GM18870 (cell line): ENCODE measurements around the gene IGSF9B.
A peak's percentile ranks its signal among the peaks of the same experiment; 100 is the strongest.

Source experiments
- ATAC-seq: cut with Tn5 transposase; IDR thresholded peaks from one replicate; pipeline ENCODE4 v1.9.1; 2021; ENCODE audit warnings: moderate library complexity; ENCODE audit not compliant: unreplicated experiment

Gene IGSF9B

GRCh38 chr11:133940034-133940433 lies 16.7 kb downstream of the IGSF9B start:
- ATAC-seq: no peak

GRCh38 chr11:133939558-133939957 lies 17.2 kb downstream of the IGSF9B start:
- ATAC-seq: no peak

GRCh38 chr11:133938166-133938565 lies 18.6 kb downstream of the IGSF9B start:
- ATAC-seq: no peak

- no peak for ATAC-seq
Measured at GRCh38 chr11:133937468-133937867, 19.3 kb downstream of the IGSF9B start.

- no peak for ATAC-seq
Measured at GRCh38 chr11:133937015-133937414, 19.8 kb downstream of the IGSF9B start.

GRCh38 chr11:133936592-133936991 lies 20.2 kb downstream of the IGSF9B start:
- no peak for ATAC-seq

- no peak for ATAC-seq
Measured at GRCh38 chr11:133936136-133936535, 20.6 kb downstream of the IGSF9B start.

- ATAC-seq: no peak
Measured at GRCh38 chr11:133935551-133935910, 21.2 kb downstream of the IGSF9B start.

- ATAC-seq: no peak
Measured at GRCh38 chr11:133934599-133935550, 21.9 kb downstream of the IGSF9B start.

- ATAC-seq: no peak
Measured at GRCh38 chr11:133934096-133934495, 22.7 kb downstream of the IGSF9B start.

GRCh38 chr11:133931449-133932060 lies 25.2 kb downstream of the IGSF9B start:
- ATAC-seq: no peak

GRCh38 chr11:133930767-133931448 lies 25.9 kb downstream of the IGSF9B start:
- no peak for ATAC-seq

- no peak for ATAC-seq
Measured at GRCh38 chr11:133930053-133930766, 26.6 kb downstream of the IGSF9B start.

- ATAC-seq: no peak
Measured at GRCh38 chr11:133929401-133930052, 27.2 kb downstream of the IGSF9B start.

GRCh38 chr11:133928628-133929059 lies 28.1 kb downstream of the IGSF9B start:
- ATAC-seq: no peak

GRCh38 chr11:133927690-133928627 lies 28.8 kb downstream of the IGSF9B start:
- ATAC-seq: peak; percentile 72

- ATAC-seq: no peak
Measured at GRCh38 chr11:133926466-133927246, 30.1 kb downstream of the IGSF9B start.

GRCh38 chr11:133925756-133926155 lies 31.0 kb downstream of the IGSF9B start:
- ATAC-seq: no peak

GRCh38 chr11:133924661-133925060 lies 32.1 kb downstream of the IGSF9B start:
- ATAC-seq: no peak
